GM12874 (cell line): ENCODE data around the gene PIP4K2A.

Source experiments
- CTCF ChIP-seq: IDR thresholded peaks from 2 replicates; pipeline ENCODE4 v1.5.1; 2011; ENCODE audit warnings: low read depth, mild to moderate bottlenecking, control low read depth, low read length, moderate library complexity; ENCODE audit not compliant: insufficient read depth

PIP4K2A gene

GRCh38 chr10:22714479-22715289 lies at the start of gene PIP4K2A:
Gene PIP4K2A, minus strand, starts transcription at chr10:22714578. Its CDS starts 252 bp downstream, at chr10:22714326.
- TF ChIP-seq CTCF = no peak

- TF ChIP-seq CTCF = no peak
Observed at GRCh38 chr10:22761569-22762220, 47.3 kb upstream of the PIP4K2A start.

GRCh38 chr10:22760025-22760424 lies 45.6 kb upstream of the PIP4K2A start:
- no peak for TF ChIP-seq CTCF

GRCh38 chr10:22758867-22759266 lies 44.5 kb upstream of the PIP4K2A start:
- TF ChIP-seq CTCF = no peak

DNA sequence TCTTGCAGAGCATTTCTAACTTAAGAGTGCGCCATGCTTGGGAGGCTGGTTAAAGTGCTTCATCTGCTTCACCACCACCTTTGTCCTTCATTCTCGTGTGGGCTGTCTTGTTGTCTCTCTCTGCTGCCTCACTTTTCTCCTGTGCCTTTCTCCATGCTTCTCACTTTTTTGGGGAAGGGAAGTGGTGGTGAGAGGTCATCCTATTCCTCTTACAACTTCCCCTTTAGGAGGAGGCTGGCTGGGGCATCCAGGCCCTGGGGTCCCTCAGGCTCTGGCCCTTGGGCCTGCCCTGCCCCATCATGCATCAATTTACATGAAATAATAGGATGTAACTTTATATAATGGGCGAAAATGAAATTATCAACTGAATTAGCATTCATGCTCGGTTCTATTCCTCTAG lies 39.9 kb upstream of the PIP4K2A start:
- TF ChIP-seq CTCF = no peak

DNA sequence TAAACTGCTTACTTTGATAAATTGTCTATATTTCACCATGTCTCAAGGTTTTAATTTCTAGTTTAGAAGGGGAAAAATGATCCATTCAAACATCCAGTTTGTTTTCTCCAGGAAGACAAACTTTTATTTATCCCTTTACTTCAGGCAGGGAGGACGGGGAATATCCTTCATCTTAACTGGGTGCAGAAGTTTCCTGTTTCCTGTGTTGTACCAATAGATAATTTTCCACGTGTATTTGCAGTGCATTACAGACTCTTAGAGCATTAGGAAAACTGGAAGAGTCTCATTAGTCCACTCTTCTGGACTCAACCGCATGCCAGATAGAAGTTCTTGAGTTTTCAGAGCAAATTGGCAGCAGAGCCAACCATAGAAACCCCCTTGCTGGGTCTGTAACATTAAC lies 39.4 kb upstream of the PIP4K2A start:
- TF ChIP-seq CTCF = no peak

GRCh38 chr10:22752272-22752889 lies 38.0 kb upstream of the PIP4K2A start:
- no peak for TF ChIP-seq CTCF
